ENCODE results near the gene MCTP1.
"Not testable (repeated sequence)": the region's sequence is repeated elsewhere in the genome, so short reads cannot be mapped to it uniquely, and the experiment has no call there.

Gene MCTP1

DNA sequence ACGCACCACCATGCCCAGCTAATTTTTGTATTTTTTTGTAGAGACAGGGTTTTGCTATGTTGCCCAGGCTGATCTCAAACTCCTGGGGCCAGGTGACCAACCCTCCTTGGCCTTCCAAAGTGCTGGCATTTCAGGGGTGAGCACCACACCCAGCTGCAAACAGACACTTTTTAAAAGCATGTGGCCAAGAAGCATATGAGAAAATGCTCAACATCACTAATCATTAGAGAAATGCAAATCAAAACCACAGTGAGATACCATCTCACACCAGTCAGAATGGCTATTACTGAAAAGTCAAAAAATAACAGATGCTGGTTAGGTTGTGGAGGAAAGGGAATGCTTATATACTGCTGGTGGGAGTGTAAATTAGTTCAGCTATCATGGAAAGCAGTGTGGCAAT lies 439.2 kb downstream of the MCTP1 start:
- not testable (repeated sequence) for H3K9me3 ChIP-seq (ENCODE audit: control insufficient read depth, insufficient read depth, low read length); H3K27ac ChIP-seq (ENCODE audit: low read length); DNase-seq (ENCODE audit: low read depth, low spot score); H3K4me1 ChIP-seq (ENCODE audit: control insufficient read depth, insufficient read depth, low read length); H3K4me3 ChIP-seq (ENCODE audit: low read length); H3K36me3 ChIP-seq (ENCODE audit: control insufficient read depth, insufficient read depth, low read length); H3K27me3 ChIP-seq (ENCODE audit: control insufficient read depth, insufficient read depth, low read length)
- no CpG with 5 or more reads among the region's 1 CpG for WGBS (ENCODE audit: insufficient coverage, insufficient read length)

DNA sequence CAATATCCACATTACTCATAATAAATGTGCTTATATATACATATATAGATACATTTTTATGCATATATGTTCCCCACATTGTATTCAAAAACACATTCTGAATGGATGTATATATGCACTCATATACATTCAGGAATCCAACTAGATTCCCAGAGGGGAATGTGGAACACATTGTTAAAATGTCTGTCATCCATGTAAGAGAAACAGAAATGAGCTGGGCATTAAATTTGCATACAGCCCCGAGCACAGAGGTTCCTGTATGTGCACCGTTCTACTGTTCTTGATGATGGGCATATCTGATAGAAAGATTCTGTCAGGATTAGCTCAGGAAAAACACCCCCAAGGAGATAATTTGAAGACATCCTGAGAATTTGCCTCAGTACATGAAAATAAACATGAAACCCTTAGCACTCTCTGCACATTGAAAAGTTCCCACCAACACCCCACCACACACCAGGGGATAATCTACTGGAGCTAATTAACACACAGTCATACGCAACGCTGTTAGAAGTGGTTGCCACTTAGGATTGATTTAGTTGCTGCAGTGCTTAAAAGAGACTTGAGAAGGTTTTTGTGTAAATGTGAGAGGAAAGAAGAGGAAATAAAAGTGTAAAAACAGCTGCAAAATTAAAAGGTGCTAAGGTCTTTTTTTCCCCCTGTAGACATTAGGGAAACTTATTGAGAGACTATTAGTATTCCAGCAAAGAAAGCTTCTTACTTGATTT lies 443.1 kb downstream of the MCTP1 start:
- Histone ChIP-seq H3K4me1 (ENCODE audit: control insufficient read depth, insufficient read depth, low read length) (no peaks in the 10 kb centered on the region), H3K27me3 (ENCODE audit: control insufficient read depth, insufficient read depth, low read length) (no peaks in the 10 kb centered on the region), H3K4me3 (ENCODE audit: low read length) (no peak overlapping the region), H3K36me3 (ENCODE audit: control insufficient read depth, insufficient read depth, low read length) (no peaks in the 10 kb centered on the region), H3K27ac (ENCODE audit: low read length) (no peak overlapping the region), H3K9me3 (ENCODE audit: control insufficient read depth, insufficient read depth, low read length) (no peaks in the 10 kb centered on the region)
- WGBS (ENCODE audit: insufficient coverage, insufficient read length), result no CpG with 5 or more reads among the region's 4 CpGs
- DNase-seq (ENCODE audit: low read depth, low spot score), result no peak

DNA sequence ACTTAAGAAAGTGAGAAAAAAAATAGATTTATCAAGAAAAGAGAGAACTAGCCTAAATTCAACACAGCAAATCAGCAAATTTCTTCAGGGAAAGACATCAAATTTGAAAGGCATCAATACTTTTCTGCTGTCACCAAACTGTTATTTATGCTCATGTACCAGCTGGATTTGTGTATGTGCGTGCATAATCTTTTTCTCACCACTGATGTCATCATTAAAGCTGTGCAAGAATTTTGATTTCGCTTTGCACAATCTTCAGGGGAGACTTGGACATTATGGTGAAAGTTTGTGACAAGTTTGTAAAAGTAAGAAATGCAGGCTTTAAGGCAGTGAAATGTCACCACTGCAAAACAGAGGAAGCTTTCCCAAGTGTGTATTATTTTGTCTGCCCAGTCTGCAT lies 451.0 kb downstream of the MCTP1 start:
- H3K36me3 ChIP-seq (ENCODE audit: control insufficient read depth, insufficient read depth, low read length), result no peaks in the 10 kb centered on the region
- no peak overlapping the region for H3K4me3 ChIP-seq (ENCODE audit: low read length)
- no peak overlapping the region for H3K27ac ChIP-seq (ENCODE audit: low read length)
- DNase-seq (ENCODE audit: low read depth, low spot score), result no peak
- H3K9me3 ChIP-seq (ENCODE audit: control insufficient read depth, insufficient read depth, low read length), result no peaks in the 10 kb centered on the region
- H3K4me1 ChIP-seq (ENCODE audit: control insufficient read depth, insufficient read depth, low read length), result no peaks in the 10 kb centered on the region
- WGBS (ENCODE audit: insufficient coverage, insufficient read length), result no CpG with 5 or more reads among the region's 2 CpGs
- H3K27me3 ChIP-seq (ENCODE audit: control insufficient read depth, insufficient read depth, low read length), result no peaks in the 10 kb centered on the region

DNA sequence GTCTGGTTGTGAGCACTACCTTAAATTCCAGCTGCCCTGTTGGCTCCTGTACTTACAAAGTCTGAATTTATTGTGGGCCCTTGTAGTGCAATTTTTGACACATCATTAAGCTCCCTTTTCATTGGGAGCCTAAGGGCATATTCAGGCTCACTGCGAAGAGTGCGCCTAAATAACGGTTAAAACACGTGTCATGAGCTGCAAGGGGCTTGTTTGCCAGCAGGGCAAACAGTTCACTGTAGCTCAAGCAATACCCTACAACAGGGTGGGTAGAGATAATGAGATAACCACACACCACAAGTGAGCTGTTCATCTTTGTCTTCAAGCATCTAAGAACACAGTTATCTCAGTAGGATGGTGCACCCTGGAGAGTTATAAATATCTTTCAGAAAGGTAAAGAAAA lies 452.2 kb downstream of the MCTP1 start:
- no CpG with 5 or more reads among the region's 4 CpGs for WGBS (ENCODE audit: insufficient coverage, insufficient read length)
- Histone ChIP-seq H3K4me3 (ENCODE audit: low read length) (no peak overlapping the region), H3K36me3 (ENCODE audit: control insufficient read depth, insufficient read depth, low read length) (no peaks in the 10 kb centered on the region), H3K27ac (ENCODE audit: low read length) (no peak overlapping the region), H3K4me1 (ENCODE audit: control insufficient read depth, insufficient read depth, low read length) (no peaks in the 10 kb centered on the region), H3K9me3 (ENCODE audit: control insufficient read depth, insufficient read depth, low read length) (no peaks in the 10 kb centered on the region), H3K27me3 (ENCODE audit: control insufficient read depth, insufficient read depth, low read length) (no peaks in the 10 kb centered on the region)
- no peak for DNase-seq (ENCODE audit: low read depth, low spot score)

DNA sequence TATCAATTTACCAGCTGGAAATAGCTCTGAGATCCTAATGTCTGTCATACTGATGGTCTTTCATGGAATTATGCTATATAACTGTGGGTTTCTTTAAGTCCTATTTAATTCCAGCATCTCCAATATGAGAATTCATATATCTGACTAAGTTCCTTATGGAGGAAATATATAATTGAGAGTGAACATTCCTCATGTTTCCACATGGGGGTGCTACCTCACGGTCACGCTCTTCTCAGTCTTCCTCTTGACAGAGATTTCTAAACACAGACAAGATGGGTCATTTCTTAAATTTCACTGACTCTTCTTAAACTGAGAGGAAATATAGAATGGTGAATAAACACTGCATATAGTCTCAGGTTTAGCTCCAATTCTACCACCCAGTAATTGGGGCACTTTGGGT lies 454.4 kb downstream of the MCTP1 start:
- no peak overlapping the region for H3K27ac ChIP-seq (ENCODE audit: low read length)
- no peaks in the 10 kb centered on the region for H3K4me1 ChIP-seq (ENCODE audit: control insufficient read depth, insufficient read depth, low read length)
- no peak for DNase-seq (ENCODE audit: low read depth, low spot score)
- no peak overlapping the region for H3K4me3 ChIP-seq (ENCODE audit: low read length)
- H3K36me3 ChIP-seq (ENCODE audit: control insufficient read depth, insufficient read depth, low read length), result no peaks in the 10 kb centered on the region
- H3K27me3 ChIP-seq (ENCODE audit: control insufficient read depth, insufficient read depth, low read length), result no peaks in the 10 kb centered on the region
- no peaks in the 10 kb centered on the region for H3K9me3 ChIP-seq (ENCODE audit: control insufficient read depth, insufficient read depth, low read length)
- WGBS (ENCODE audit: insufficient coverage, insufficient read length), result no CpG with 5 or more reads among the region's 2 CpGs

DNA sequence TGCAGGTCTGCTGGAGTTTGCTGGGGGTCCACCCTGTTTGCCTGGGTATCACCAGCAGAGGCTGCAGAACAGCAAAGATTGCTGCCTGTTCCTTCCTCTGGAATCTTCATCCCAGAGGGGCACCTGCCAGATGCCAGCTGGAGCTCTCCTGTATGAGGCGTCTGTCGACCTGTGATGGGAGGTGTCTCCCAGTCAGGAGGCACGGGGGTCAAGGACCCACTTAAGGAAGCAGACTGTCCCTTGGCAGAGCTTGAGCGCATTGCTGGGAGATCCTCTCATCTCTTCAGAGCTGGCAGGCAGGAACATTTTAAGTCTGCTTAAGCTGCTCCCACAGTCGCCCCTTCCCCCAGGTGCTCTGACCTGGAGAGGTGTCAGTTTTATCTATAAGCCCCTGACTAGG lies 456.7 kb downstream of the MCTP1 start:
- no CpG with 5 or more reads among the region's 5 CpGs for WGBS (ENCODE audit: insufficient coverage, insufficient read length)
- not testable (repeated sequence) for H3K9me3 ChIP-seq (ENCODE audit: control insufficient read depth, insufficient read depth, low read length); DNase-seq (ENCODE audit: low read depth, low spot score); H3K4me1 ChIP-seq (ENCODE audit: control insufficient read depth, insufficient read depth, low read length); H3K27ac ChIP-seq (ENCODE audit: low read length); H3K27me3 ChIP-seq (ENCODE audit: control insufficient read depth, insufficient read depth, low read length); H3K36me3 ChIP-seq (ENCODE audit: control insufficient read depth, insufficient read depth, low read length); H3K4me3 ChIP-seq (ENCODE audit: low read length)

DNA sequence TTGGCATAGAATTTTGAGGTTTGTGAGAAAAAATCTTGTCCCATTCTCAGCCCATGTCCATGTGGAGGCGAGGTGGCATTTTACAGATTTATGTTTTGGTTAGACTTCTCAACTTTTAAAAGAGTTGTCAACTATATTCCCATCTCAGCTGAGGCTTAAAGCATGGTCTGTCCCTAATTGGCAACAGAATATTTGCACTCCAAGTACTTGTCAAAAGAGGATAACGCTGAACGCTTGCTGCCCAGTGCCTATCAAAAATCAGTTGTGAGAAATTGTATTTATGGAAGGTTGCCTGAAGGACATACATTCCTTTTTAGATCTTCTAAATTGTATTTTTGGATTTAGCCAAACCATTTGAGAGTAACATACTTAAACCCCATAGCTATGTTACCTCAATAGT lies 464.4 kb downstream of the MCTP1 start:
- no peak for DNase-seq (ENCODE audit: low read depth, low spot score)
- WGBS (ENCODE audit: insufficient coverage, insufficient read length), result no CpG with 5 or more reads among the region's 3 CpGs
- Histone ChIP-seq H3K4me3 (ENCODE audit: low read length) (no peak overlapping the region), H3K9me3 (ENCODE audit: control insufficient read depth, insufficient read depth, low read length) (no peaks in the 10 kb centered on the region), H3K36me3 (ENCODE audit: control insufficient read depth, insufficient read depth, low read length) (no peaks in the 10 kb centered on the region), H3K27me3 (ENCODE audit: control insufficient read depth, insufficient read depth, low read length) (no peaks in the 10 kb centered on the region), H3K4me1 (ENCODE audit: control insufficient read depth, insufficient read depth, low read length) (no peaks in the 10 kb centered on the region), H3K27ac (ENCODE audit: low read length) (no peak overlapping the region)

DNA sequence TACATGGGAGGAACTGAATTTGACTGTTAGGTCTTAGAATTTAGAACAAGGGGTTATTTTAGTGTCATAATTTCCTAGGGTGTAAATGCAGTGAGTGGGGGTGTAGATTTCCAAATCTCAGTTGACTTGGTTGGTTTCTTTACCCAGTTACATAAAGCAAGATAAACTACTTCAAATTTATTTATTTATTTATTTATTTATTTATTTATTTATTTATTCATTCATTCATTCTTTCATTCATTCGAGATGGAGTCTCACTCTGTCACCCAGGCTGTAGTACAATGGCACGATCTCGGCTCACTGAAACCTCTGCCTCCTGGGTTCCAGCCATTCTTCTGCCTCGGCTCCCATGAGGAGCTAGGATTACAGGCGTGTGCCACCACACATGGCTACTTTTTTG lies 466.0 kb downstream of the MCTP1 start:
- H3K9me3 ChIP-seq (ENCODE audit: control insufficient read depth, insufficient read depth, low read length), result no peaks in the 10 kb centered on the region
- no peak for DNase-seq (ENCODE audit: low read depth, low spot score)
- no peaks in the 10 kb centered on the region for H3K4me1 ChIP-seq (ENCODE audit: control insufficient read depth, insufficient read depth, low read length)
- H3K36me3 ChIP-seq (ENCODE audit: control insufficient read depth, insufficient read depth, low read length), result no peaks in the 10 kb centered on the region
- no peaks in the 10 kb centered on the region for H3K27me3 ChIP-seq (ENCODE audit: control insufficient read depth, insufficient read depth, low read length)
- no peak overlapping the region for H3K4me3 ChIP-seq (ENCODE audit: low read length)
- no peak overlapping the region for H3K27ac ChIP-seq (ENCODE audit: low read length)
- WGBS (ENCODE audit: insufficient coverage, insufficient read length), result no CpG with 5 or more reads among the region's 5 CpGs

DNA sequence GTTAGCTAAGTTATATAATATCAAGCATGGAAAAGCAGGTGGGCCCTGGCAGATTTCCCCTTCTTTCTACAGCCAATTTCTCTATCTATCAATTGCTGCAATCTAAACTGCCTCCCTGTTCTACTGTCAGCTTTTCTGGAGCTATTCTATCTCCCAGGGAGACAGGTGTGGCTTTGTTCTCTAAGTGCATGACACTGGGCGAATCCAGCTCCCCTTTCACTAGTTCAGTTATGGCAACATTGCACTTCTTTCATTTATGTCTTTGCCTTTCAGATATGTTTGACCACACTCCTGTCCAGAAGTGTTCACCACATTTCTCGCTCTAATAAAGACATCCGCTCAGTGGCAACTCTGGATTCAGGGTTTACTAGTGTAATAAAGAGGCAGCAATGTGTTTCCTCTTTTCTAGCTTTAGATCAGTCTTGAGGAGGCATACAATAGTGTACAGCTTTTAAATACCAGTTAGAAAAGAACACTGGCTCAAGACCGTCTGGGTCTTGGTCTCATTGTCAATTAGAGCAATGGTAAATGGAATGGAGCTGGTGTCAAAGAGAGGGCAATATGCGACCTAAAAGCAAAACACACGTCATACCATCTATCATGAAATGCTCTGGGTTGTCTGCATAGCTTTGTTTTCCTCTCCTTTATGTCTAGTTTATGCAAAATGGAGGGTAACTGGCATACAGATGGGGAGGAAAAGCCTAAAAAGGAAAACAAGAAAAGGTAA lies 469.4 kb downstream of the MCTP1 start:
- no CpG with 5 or more reads among the region's 6 CpGs for WGBS (ENCODE audit: insufficient coverage, insufficient read length)
- Histone ChIP-seq H3K4me1 (ENCODE audit: control insufficient read depth, insufficient read depth, low read length) (no peaks in the 10 kb centered on the region), H3K9me3 (ENCODE audit: control insufficient read depth, insufficient read depth, low read length) (no peaks in the 10 kb centered on the region), H3K27me3 (ENCODE audit: control insufficient read depth, insufficient read depth, low read length) (no peaks in the 10 kb centered on the region), H3K27ac (ENCODE audit: low read length) (no peak overlapping the region), H3K36me3 (ENCODE audit: control insufficient read depth, insufficient read depth, low read length) (no peaks in the 10 kb centered on the region), H3K4me3 (ENCODE audit: low read length) (no peak overlapping the region)
- no peak for DNase-seq (ENCODE audit: low read depth, low spot score)

DNA sequence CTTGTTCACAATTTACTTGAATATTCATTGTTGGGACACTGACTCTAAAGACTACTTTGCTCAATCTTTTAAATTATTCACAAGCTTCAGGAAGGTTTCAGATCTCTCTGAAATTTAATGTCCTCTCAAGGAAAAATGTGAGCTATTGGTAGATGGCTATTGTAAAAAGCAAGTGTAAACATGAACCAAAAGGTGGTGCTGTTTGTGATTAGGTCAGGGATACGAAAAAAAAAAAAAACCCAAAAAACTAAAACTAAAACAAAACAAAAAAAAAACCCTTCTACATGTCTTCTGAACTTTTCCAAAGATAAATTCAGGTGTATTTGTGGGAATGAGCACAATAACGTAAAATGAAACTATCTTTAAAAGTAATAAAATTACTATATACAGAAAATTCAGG lies 472.7 kb downstream of the MCTP1 start:
- WGBS (ENCODE audit: insufficient coverage, insufficient read length), result no CpG with 5 or more reads among the region's 2 CpGs
- no peak overlapping the region for H3K4me3 ChIP-seq (ENCODE audit: low read length)
- H3K9me3 ChIP-seq (ENCODE audit: control insufficient read depth, insufficient read depth, low read length), result no peaks in the 10 kb centered on the region

DNA sequence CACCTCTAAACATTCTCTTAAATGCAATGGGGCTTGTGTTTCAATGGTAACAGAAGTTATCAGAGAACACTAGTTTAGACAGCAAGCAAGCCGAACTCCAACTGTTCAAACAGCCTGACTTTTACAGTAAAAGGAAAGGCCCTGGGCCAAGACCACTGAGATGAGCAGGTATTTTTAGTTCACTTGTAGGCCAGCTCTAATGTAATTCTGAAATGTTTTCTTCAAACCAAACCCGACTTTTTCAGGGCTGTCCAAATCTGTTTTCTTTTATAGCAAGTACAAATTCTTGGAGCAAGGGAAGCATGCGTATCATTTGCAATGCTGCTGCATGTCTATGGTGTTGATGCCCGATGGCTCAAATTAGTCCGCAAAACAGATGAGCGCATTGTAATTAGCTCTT lies 473.6 kb downstream of the MCTP1 start:
- no peaks in the 10 kb centered on the region for H3K4me1 ChIP-seq (ENCODE audit: control insufficient read depth, insufficient read depth, low read length)
- no peak overlapping the region for H3K27ac ChIP-seq (ENCODE audit: low read length)
- H3K4me3 ChIP-seq (ENCODE audit: low read length), result no peak overlapping the region
- DNase-seq (ENCODE audit: low read depth, low spot score), result no peak
- H3K36me3 ChIP-seq (ENCODE audit: control insufficient read depth, insufficient read depth, low read length), result no peaks in the 10 kb centered on the region
- WGBS (ENCODE audit: insufficient coverage, insufficient read length), result no CpG with 5 or more reads among the region's 6 CpGs
- no peaks in the 10 kb centered on the region for H3K9me3 ChIP-seq (ENCODE audit: control insufficient read depth, insufficient read depth, low read length)
- no peaks in the 10 kb centered on the region for H3K27me3 ChIP-seq (ENCODE audit: control insufficient read depth, insufficient read depth, low read length)

More for the DNA sequence above, 472.7 kb downstream of the MCTP1 start:
- no peaks in the 10 kb centered on the region for H3K4me1 ChIP-seq (ENCODE audit: control insufficient read depth, insufficient read depth, low read length)
- H3K27me3 ChIP-seq (ENCODE audit: control insufficient read depth, insufficient read depth, low read length), result no peaks in the 10 kb centered on the region
- DNase-seq (ENCODE audit: low read depth, low spot score), result no peak
- no peak overlapping the region for H3K27ac ChIP-seq (ENCODE audit: low read length)
- no peaks in the 10 kb centered on the region for H3K36me3 ChIP-seq (ENCODE audit: control insufficient read depth, insufficient read depth, low read length)
